ENCODE results near the gene CFAP90. TPM values are rescaled to one million over a fixed set of nuclear protein-coding genes. Genes with fewer than 3 reads are reported as not detected.

The CFAP90 gene
- total and polyA plus RNA-seq, 8 donors = 0.55 to 1.3 (median 1.0) TPM; not detected in 4

GRCh38 chr5:7888901-7889300 is 38.0 kb upstream of the CFAP90 start:
- Histone ChIP-seq H3K27ac (no peak overlapping the region), H3K27me3 (no peaks in the 10 kb centered on the region), H3K4me1 (peaks cover 0 to 8% (median 0%) of the 10 kb centered on the region in 4 donors), H3K36me3 (peaks cover 47 to 91% (median 87%) of the 10 kb centered on the region in 4 donors), H3K4me3 (no peak overlapping the region), H3K9me3 (no peaks in the 10 kb centered on the region)
- intact Hi-C loops (cut with DNase I; ENCODE audit: low total_unique reads) = no loop called here
- WGBS, 5 donors = 92 to 97% (median 96%) methylated on average over 9 of the region's 9 CpGs
- no peak for TF ChIP-seq EP300 (IDR thresholded peaks at IDR 0.05)
- TF ChIP-seq POLR2A (IDR thresholded peaks at IDR 0.05) = no peak
- no peak for TF ChIP-seq POLR2AphosphoS5 (IDR thresholded peaks at IDR 0.05)
- TF ChIP-seq CTCF (IDR thresholded peaks at IDR 0.05) = no peak
- DNase-seq = no peak

- Histone ChIP-seq H3K9me3 (no peaks in the 10 kb centered on the region), H3K36me3 (peaks cover 41 to 90% (median 87%) of the 10 kb centered on the region in 4 donors), H3K4me1 (peaks cover 0 to 10% (median 0%) of the 10 kb centered on the region in 4 donors), H3K27me3 (no peaks in the 10 kb centered on the region), H3K27ac (peak overlapping the region in 1 of 5 donors; percentile 30), H3K4me3 (no peak overlapping the region)
- WGBS, 5 donors = 52 to 66% (median 61%) methylated on average over 7 of the region's 7 CpGs
- intact Hi-C loops (cut with DNase I; ENCODE audit: low total_unique reads) = no loop called here
- peak in 1 of 2 donors; percentile 70 for DNase-seq
- TF ChIP-seq POLR2A (IDR thresholded peaks at IDR 0.05) = no peak
- peak in 4 of 7 experiments; percentile 25 to 47 (median 47) for TF ChIP-seq CTCF (IDR thresholded peaks at IDR 0.05)
- TF ChIP-seq POLR2AphosphoS5 (IDR thresholded peaks at IDR 0.05) = no peak
These were observed 36.0 kb upstream of the CFAP90 start for GRCh38 chr5:7886849-7887475.

GRCh38 chr5:7884491-7885267 is 33.7 kb upstream of the CFAP90 start:
- H3K36me3 ChIP-seq = peaks cover 26 to 90% (median 90%) of the 10 kb centered on the region in 4 donors
- H3K4me3 ChIP-seq = no peak overlapping the region
- intact Hi-C loops (cut with DNase I; ENCODE audit: low total_unique reads) = no loop called here
- no peak overlapping the region for H3K27ac ChIP-seq
- peaks cover 0 to 14% (median 2%) of the 10 kb centered on the region in 4 donors for H3K4me1 ChIP-seq
- 59 to 70% (median 68%) methylated on average over 5 of the region's 5 CpGs for WGBS, 5 donors
- no peak for DNase-seq
- no peaks in the 10 kb centered on the region for H3K27me3 ChIP-seq
- no peak for TF ChIP-seq POLR2A (IDR thresholded peaks at IDR 0.05)
- TF ChIP-seq CTCF (IDR thresholded peaks at IDR 0.05) = no peak
- no peak for TF ChIP-seq POLR2AphosphoS5 (IDR thresholded peaks at IDR 0.05)
- TF ChIP-seq EP300 (IDR thresholded peaks at IDR 0.05) = no peak
- H3K9me3 ChIP-seq = no peaks in the 10 kb centered on the region

GRCh38 chr5:7882926-7883325 is 32.0 kb upstream of the CFAP90 start:
- intact Hi-C loops (cut with DNase I; ENCODE audit: low total_unique reads) = no loop called here
- Histone ChIP-seq H3K27ac (no peak overlapping the region), H3K4me3 (no peak overlapping the region), H3K4me1 (peaks cover 11 to 29% (median 17%) of the 10 kb centered on the region in 4 donors), H3K36me3 (peaks cover 24 to 90% (median 87%) of the 10 kb centered on the region in 4 donors), H3K27me3 (no peaks in the 10 kb centered on the region), H3K9me3 (no peaks in the 10 kb centered on the region)
- TF ChIP-seq POLR2AphosphoS5 (IDR thresholded peaks at IDR 0.05) (no peak), POLR2A (IDR thresholded peaks at IDR 0.05) (no peak), EP300 (IDR thresholded peaks at IDR 0.05) (no peak), CTCF (IDR thresholded peaks at IDR 0.05) (no peak)
- WGBS, 5 donors = 87 to 93% (median 89%) methylated on average over 4 of the region's 4 CpGs
- no peak for DNase-seq

All from stomach (tissue), 9 donors.